HL-60 (cell line): ENCODE results near the gene FRS3.

Experiments
- DNase-seq, 2 experiments: peaks; one replicate each; pipeline ENCODE4 v3.0.0-alpha.2; 2010 to 2020; ENCODE audit warnings: low read depth in 1 of 2, low spot score in 1 of 2
- H3K27ac ChIP-seq: fragments of 250-450 bp; sonication (Bioruptor Pico); replicated peaks from 2 replicates; pipeline ENCODE4 v1.5.1; 2020; ENCODE audit warnings: mild to moderate bottlenecking, moderate library complexity
- H3K27me3 ChIP-seq: fragments of 250-450 bp; sonication (Bioruptor Pico); 2 replicates; pipeline ENCODE4 v1.5.1; 2021; ENCODE audit warnings: mild to moderate bottlenecking, moderate library complexity; ENCODE audit not compliant: insufficient read depth, poor library complexity, severe bottlenecking
- H3K4me3 ChIP-seq: replicated peaks from 2 replicates; pipeline ENCODE4 v1.5.1; 2011; ENCODE audit warnings: mild to moderate bottlenecking, control low read depth, low read length; ENCODE audit not compliant: insufficient read depth
- GABPA ChIP-seq: IDR thresholded peaks from 2 replicates; pipeline ENCODE4 v1.6.1; 2012; ENCODE audit warnings: low read depth
- POLR2AphosphoS5 ChIP-seq: IDR thresholded peaks from 2 replicates; pipeline ENCODE4 v1.6.1; 2012; ENCODE audit warnings: low read depth
- REST ChIP-seq: IDR thresholded peaks from 2 replicates; pipeline ENCODE4 v1.6.1; 2012; ENCODE audit warnings: low read depth; ENCODE audit not compliant: insufficient replicate concordance
- SPI1 ChIP-seq: IDR thresholded peaks from 2 replicates; pipeline ENCODE4 v1.6.1; 2012; ENCODE audit warnings: low read depth, mild to moderate bottlenecking, borderline replicate concordance
- TF ChIP-seq, protein P1 (sequence below): IDR thresholded peaks from one replicate; pipeline ENCODE4 v1.5.1; 2011; ENCODE audit warnings: low read length, control low read depth, inconsistent platforms; ENCODE audit not compliant: insufficient read depth

Gene FRS3

DNA sequence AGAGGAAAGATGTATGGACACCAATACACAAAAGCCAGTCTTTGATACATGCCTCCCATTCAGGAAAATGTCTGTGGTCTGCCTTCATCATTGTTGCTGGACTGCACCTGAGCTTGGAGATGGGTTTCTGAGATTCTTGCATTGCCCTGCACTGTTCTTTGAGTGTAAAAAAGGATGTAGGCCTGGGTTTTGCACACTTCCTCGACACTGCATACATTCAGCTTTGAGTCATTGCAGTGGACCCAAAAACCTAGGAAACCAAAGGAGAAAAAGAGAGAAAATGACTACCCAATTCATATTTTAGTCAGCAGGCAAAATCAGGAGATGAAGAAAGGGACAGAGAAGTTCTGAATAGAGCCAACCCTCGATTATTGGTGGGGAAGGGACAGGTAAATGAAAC is 16.8 kb upstream of the FRS3 start:
- TF ChIP-seq, protein P1, sequence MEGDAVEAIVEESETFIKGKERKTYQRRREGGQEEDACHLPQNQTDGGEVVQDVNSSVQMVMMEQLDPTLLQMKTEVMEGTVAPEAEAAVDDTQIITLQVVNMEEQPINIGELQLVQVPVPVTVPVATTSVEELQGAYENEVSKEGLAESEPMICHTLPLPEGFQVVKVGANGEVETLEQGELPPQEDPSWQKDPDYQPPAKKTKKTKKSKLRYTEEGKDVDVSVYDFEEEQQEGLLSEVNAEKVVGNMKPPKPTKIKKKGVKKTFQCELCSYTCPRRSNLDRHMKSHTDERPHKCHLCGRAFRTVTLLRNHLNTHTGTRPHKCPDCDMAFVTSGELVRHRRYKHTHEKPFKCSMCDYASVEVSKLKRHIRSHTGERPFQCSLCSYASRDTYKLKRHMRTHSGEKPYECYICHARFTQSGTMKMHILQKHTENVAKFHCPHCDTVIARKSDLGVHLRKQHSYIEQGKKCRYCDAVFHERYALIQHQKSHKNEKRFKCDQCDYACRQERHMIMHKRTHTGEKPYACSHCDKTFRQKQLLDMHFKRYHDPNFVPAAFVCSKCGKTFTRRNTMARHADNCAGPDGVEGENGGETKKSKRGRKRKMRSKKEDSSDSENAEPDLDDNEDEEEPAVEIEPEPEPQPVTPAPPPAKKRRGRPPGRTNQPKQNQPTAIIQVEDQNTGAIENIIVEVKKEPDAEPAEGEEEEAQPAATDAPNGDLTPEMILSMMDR = no peak
- TF ChIP-seq SPI1 (no peak), REST (no peak)
- no peak for DNase-seq

GRCh38 chr6:41791984-41792383 is 12.3 kb upstream of the FRS3 start:
- DNase-seq = no peak
- TF ChIP-seq SPI1 (no peak), POLR2AphosphoS5 (0 out of 2 replicates have a peak, but pooled peaks have one; percentile 12)
- Histone ChIP-seq H3K4me3 (no peak overlapping the region), H3K27me3 (no peaks in the 10 kb centered on the region), H3K27ac (no peak overlapping the region)

More for the DNA sequence above, 16.8 kb upstream of the FRS3 start:
- H3K4me3 ChIP-seq = no peak overlapping the region
- no peaks in the 10 kb centered on the region for H3K27me3 ChIP-seq
- H3K27ac ChIP-seq = no peak overlapping the region

DNA sequence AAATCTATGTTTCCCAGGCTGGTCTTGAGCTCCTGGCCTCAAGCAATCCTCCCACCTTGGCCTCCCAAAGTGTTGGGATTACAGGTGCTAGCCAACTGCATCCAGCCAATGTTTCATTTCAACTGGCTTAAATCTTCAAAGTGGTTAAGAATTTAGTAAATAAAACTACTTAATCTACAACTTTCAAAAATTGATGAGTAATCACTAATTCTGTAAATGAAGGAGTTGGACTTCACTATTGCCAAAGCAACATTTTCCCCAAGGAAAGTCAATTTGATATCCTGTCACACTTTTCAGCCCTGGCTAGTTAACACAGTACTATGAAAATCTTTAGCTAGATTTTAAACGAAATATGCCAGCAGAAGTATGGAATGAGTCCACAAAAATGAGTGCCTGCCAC is 11.6 kb upstream of the FRS3 start:
- no peaks in the 10 kb centered on the region for H3K27me3 ChIP-seq
- DNase-seq = no peak
- TF ChIP-seq SPI1 (no peak), GABPA (no peak), POLR2AphosphoS5 (no peak), REST (no peak)
- TF ChIP-seq, protein P1 = no peak
- no peak overlapping the region for H3K4me3 ChIP-seq
- no peak overlapping the region for H3K27ac ChIP-seq

DNA sequence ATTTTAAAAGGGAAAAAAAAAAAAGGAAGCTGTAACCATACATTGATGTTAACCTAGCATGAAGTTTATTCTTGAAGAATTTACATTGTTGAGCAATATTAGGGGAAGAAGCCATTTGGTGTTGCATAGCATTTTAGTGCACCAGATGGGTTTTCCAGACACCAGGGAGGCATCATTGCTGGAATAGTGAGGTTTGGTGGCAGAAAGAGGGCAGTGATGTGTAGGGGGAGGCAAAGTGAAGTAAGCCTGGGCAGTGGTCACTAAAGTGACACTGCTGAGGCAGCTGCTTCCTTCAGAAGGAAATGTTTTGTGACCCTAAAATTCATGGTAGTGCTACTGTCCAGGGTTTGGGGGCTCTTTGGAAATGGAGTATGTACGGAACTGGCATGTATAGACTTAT is 10.3 kb upstream of the FRS3 start:
- H3K27ac ChIP-seq = peak overlapping the region; percentile 85
- H3K4me3 ChIP-seq = no peak overlapping the region
- TF ChIP-seq, protein P1 = no peak
- TF ChIP-seq POLR2AphosphoS5 = peak; percentile 48; the same call in 1 of the 2 replicates
- no peaks in the 10 kb centered on the region for H3K27me3 ChIP-seq
- DNase-seq = peak; percentile 49 to 76
